Muscle layer of colon (tissue), 2 donors: Measurements from ENCODE around the gene MFSD8.
"Not testable (repeated sequence)": the region's sequence is repeated elsewhere in the genome, so short reads cannot be mapped to it uniquely, and the experiment has no call there.

ENCODE experiments used
- H3K27ac ChIP-seq: one replicate; pipeline ENCODE4 v1.7.0; 2013; ENCODE audit warnings: low read depth, mild to moderate bottlenecking, low read length, moderate library complexity
- H3K27me3 ChIP-seq, 2 donors: one replicate each; pipeline ENCODE4 v1.7.0; 2013; ENCODE audit warnings: low read length in 2 of 2, mild to moderate bottlenecking in 2 of 2; ENCODE audit not compliant: insufficient read depth in 2 of 2, control insufficient read depth in 1 of 2
- H3K36me3 ChIP-seq: one replicate; pipeline ENCODE4 v1.7.0; 2013; ENCODE audit warnings: mild to moderate bottlenecking, low read length; ENCODE audit not compliant: insufficient read depth
- H3K4me1 ChIP-seq: one replicate; pipeline ENCODE4 v1.7.0; 2013; ENCODE audit warnings: mild to moderate bottlenecking, low read length; ENCODE audit not compliant: insufficient read depth
- H3K4me3 ChIP-seq, 2 donors: one replicate each; pipeline ENCODE4 v1.7.0; 2013; ENCODE audit warnings: low read length in 2 of 2, low read depth in 1 of 2, mild to moderate bottlenecking in 1 of 2, moderate library complexity in 1 of 2
- H3K9ac ChIP-seq: one replicate; pipeline ENCODE4 v1.7.0; 2013; ENCODE audit warnings: low read length
- H3K9me3 ChIP-seq: one replicate; pipeline ENCODE4 v1.7.0; 2013; ENCODE audit warnings: mild to moderate bottlenecking, low read length
- donor health status: abdominal sarcoma.
- donor health status: Adenocarcinoma of cecum.

Gene MFSD8

DNA sequence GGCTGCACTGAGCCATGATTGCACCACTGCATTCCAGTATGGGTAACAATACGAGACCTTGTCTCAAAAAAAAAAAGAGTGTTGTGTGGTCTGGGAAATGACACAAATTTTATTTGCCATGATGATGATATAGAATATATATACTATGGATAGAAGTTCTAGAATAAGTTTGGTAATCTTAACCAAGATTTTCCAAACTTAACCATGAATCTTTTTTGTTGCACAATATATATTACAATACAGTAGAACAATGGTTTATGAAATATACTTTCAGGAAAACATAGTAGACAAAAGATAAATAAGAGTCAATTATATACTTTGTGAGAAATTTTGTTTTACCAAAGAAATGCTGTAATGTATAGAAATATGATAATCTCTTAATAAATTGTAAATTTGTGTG, 34.8 kb downstream of the MFSD8 start:
- H3K9ac ChIP-seq = no peak overlapping the region
- H3K9me3 ChIP-seq = no peaks in the 10 kb centered on the region
- H3K27me3 ChIP-seq = no peaks in the 10 kb centered on the region
- H3K4me3 ChIP-seq = no peak overlapping the region
- no peaks in the 10 kb centered on the region for H3K36me3 ChIP-seq
- no peak overlapping the region for H3K27ac ChIP-seq
- no peaks in the 10 kb centered on the region for H3K4me1 ChIP-seq

DNA sequence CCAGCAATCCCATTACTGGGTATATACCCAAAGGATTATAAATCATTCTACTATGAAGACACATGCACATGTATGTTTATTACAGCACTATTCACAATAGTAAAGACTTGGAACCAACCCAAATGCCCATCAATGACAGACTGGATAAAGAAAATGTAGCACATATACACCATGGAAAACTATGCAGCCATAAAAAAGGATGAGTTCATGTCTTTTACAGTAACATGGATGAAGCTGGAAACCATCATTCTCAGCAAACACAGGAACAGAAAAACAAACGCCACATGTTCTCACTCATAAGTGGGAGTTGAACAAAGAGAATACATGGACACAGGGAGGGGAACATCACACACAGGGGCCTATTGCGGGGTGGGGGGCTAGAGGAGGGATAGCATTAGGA, 39.3 kb downstream of the MFSD8 start:
- not testable (repeated sequence) for H3K4me3 ChIP-seq, H3K9ac ChIP-seq, H3K27me3 ChIP-seq, H3K36me3 ChIP-seq, H3K4me1 ChIP-seq, H3K27ac ChIP-seq, H3K9me3 ChIP-seq

DNA sequence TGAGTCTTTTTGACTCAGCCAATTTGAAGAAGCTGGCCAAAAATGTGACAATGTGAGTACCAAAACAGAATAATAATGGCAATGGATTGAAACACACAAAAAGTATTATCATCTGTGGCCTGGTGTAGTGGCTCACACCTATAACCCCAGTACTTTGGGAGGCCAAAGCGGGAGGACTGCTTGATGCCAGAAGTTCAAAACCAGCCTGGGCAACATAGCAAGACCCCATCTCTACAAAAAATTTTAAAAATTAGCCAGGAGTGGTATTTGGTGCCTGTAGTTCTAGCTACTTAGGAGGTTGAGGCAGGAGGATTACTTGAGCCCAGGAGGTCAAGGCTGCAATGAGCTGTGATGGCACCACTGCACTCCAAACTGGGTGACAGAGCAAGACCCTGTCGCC, 42.7 kb downstream of the MFSD8 start:
- Histone ChIP-seq H3K27ac (no peak overlapping the region), H3K9me3 (no peaks in the 10 kb centered on the region), H3K36me3 (peaks cover 32% of the 10 kb centered on the region), H3K27me3 (no peaks in the 10 kb centered on the region), H3K4me1 (no peaks in the 10 kb centered on the region), H3K4me3 (no peak overlapping the region), H3K9ac (no peak overlapping the region)

DNA sequence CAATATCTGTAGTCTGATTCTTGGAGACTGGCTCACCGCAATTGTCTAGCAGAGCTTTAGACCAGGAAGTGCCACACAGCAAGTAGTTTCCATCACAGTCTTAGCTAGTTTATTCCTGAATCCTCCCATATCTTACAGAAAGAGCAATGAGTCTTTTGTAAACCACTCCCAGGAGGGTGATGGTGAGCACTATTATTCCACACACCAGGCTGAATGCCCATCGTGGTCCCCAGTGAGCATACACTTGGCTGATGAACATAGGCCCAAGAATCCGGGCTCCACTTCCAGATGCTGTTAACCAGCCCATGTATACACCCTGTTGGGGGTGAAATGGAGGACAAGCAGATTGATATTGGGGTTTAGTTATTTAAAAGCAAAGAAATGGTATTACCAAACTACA, 44.5 kb downstream of the MFSD8 start:
- Histone ChIP-seq H3K9me3 (no peaks in the 10 kb centered on the region), H3K4me1 (no peaks in the 10 kb centered on the region), H3K27ac (no peak overlapping the region), H3K9ac (no peak overlapping the region), H3K36me3 (peaks cover 32% of the 10 kb centered on the region), H3K27me3 (no peaks in the 10 kb centered on the region), H3K4me3 (no peak overlapping the region)

DNA sequence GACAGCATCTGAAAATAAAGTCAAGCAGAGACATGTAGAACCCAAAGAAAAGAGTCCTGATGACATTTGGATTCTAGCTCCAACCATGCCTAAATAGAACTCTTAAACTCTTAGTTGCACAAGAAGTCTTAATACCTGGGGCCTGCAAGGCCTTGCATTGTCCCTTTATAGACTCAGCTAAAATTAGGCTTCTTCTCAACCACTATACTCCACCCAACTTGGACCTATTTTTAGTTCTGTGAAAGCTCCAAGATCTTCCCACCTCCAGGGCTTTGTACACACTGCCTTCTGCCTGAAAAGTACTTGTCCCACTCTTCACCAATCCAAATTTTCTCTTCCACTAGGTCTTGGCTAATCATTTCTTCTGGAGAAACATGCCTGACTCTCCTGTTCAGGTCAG, 47.8 kb downstream of the MFSD8 start:
- Histone ChIP-seq H3K27me3 (no peaks in the 10 kb centered on the region), H3K4me1 (no peaks in the 10 kb centered on the region), H3K36me3 (peaks cover 32% of the 10 kb centered on the region), H3K4me3 (no peak overlapping the region), H3K9me3 (no peaks in the 10 kb centered on the region), H3K27ac (no peak overlapping the region), H3K9ac (no peak overlapping the region)

DNA sequence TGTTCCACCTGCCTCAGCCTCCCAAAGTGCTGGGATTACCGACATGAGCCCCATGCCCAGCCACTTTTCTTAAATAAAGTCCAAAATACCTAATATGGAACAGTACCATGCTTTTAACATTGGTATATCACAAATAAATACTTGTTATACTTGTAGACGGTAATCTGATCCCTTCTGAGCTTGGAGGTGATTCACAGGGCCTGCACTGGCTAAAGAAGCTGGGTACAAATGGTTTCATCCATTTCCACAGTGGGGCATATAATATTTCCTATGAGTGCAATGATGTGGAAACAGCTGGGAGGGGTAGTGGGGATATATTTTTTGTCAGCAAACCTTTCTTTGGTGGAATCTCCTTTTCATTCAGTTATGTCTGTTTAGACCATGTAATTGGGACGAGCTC, 48.5 kb downstream of the MFSD8 start:
- peaks cover 30% of the 10 kb centered on the region for H3K36me3 ChIP-seq
- H3K27me3 ChIP-seq = no peaks in the 10 kb centered on the region
- H3K4me3 ChIP-seq = no peak overlapping the region
- H3K9me3 ChIP-seq = no peaks in the 10 kb centered on the region
- no peak overlapping the region for H3K9ac ChIP-seq
- no peaks in the 10 kb centered on the region for H3K4me1 ChIP-seq
- H3K27ac ChIP-seq = no peak overlapping the region

DNA sequence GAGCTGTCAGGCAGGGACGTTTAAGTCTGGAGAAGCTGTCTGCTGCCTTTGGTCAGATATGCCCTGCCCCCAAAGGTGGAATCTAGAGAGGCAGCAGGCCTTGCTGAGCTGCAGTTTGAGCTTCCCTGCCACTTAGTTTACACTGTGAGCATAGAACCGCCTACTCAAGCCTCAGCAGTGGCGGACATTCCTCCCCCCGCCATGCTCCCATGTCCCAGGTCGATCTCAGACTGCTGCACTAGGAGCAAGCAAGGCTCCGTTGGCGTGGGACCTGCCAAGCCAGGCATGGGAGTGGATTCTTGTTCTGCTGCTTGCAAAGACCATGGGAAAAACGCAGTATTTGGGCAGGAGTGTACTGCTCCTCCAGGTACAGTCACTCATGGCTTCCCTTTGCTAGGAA, 59.9 kb downstream of the MFSD8 start:
- Histone ChIP-seq H3K9ac (no peak overlapping the region), H3K36me3 (no peaks in the 10 kb centered on the region), H3K9me3 (no peaks in the 10 kb centered on the region), H3K27me3 (no peaks in the 10 kb centered on the region), H3K4me3 (no peak overlapping the region), H3K4me1 (no peaks in the 10 kb centered on the region), H3K27ac (no peak overlapping the region)

DNA sequence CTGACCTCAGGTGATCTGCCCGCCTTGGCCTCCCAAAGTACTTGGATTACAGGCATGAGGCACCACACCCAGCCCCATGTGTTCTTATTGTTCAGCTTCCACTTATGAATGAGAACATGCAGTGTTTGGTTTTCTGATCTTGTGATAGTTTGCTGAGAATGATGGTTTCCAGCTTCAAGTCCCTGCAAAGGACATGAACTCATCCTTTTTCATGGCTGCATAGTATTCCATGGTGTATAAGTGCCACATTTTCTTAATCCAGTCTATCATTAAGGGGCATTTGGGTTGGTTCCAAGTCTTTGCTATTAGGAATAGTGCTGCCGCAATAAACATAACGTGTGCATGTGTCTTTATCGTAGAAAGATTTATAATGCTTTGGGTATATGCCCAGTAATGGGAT, 65.3 kb downstream of the MFSD8 start:
- not testable (repeated sequence) for H3K4me3 ChIP-seq, H3K4me1 ChIP-seq, H3K36me3 ChIP-seq

DNA sequence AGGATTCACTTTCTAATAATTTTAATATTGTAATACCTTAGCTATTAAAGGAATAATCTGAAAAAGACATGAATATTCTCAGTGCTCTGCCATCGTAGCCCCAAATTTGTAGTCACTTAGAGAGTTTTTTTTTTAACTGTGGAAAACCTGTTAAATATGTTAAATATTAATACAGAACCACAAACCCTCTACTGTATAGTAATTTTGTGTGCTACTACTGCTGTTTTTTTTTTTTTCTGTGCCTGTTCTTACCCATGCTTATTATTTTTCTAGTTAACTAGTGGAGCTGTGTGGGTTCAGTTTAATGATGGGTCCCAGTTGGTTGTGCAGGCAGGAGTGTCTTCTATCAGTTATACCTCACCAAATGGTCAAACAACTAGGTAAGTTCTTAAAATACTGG, 68.4 kb downstream of the MFSD8 start:
- no peaks in the 10 kb centered on the region for H3K9me3 ChIP-seq
- no peaks in the 10 kb centered on the region for H3K4me1 ChIP-seq
- no peaks in the 10 kb centered on the region for H3K36me3 ChIP-seq
- no peak overlapping the region for H3K9ac ChIP-seq
- H3K27me3 ChIP-seq = no peaks in the 10 kb centered on the region
- no peak overlapping the region for H3K4me3 ChIP-seq
- H3K27ac ChIP-seq = no peak overlapping the region

More for the DNA sequence above, 65.3 kb downstream of the MFSD8 start:
- not testable (repeated sequence) for H3K9ac ChIP-seq, H3K27me3 ChIP-seq, H3K9me3 ChIP-seq, H3K27ac ChIP-seq

DNA sequence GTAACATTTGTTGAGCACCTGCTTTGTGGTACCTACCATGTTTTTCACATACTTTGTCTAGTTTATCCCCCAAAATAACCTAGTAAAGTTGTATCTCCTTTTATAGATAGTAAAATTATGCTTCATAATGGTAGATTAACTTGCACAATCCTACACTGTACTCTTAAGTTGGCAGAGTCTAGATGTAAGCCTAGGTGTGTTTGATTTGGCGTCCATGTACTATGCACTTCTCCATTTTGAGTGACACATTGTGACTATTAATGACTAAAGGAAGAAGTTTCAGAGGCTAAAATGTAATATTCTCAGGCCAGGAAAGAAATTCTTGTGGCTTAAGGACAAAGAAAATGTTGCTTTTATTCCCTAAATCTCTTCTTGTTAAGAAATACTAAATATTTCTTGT, 68.9 kb downstream of the MFSD8 start:
- Histone ChIP-seq H3K4me3 (no peak overlapping the region), H3K4me1 (no peaks in the 10 kb centered on the region), H3K27ac (no peak overlapping the region), H3K27me3 (no peaks in the 10 kb centered on the region), H3K9ac (no peak overlapping the region), H3K9me3 (no peaks in the 10 kb centered on the region), H3K36me3 (no peaks in the 10 kb centered on the region)

DNA sequence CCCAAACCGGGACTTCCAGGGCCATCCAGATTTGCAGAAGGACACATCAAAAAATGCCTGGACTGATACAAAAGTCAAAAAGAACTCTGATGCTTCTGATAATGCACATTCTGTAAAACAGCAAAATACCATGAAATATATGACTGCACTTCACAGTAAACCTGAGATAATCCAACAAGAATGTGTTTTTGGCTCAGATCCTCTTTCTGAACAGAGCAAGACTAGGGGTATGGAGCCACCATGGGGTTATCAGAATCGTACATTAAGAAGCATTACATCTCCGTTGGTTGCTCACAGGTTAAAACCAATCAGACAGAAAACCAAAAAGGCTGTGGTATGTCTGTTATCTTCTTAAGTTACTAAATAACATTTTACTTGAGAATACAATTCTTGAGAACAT, 75.1 kb downstream of the MFSD8 start:
- H3K27me3 ChIP-seq = no peaks in the 10 kb centered on the region
- H3K36me3 ChIP-seq = no peaks in the 10 kb centered on the region
- no peak overlapping the region for H3K4me3 ChIP-seq
- no peaks in the 10 kb centered on the region for H3K9me3 ChIP-seq
- no peaks in the 10 kb centered on the region for H3K4me1 ChIP-seq
- no peak overlapping the region for H3K9ac ChIP-seq
- no peak overlapping the region for H3K27ac ChIP-seq

DNA sequence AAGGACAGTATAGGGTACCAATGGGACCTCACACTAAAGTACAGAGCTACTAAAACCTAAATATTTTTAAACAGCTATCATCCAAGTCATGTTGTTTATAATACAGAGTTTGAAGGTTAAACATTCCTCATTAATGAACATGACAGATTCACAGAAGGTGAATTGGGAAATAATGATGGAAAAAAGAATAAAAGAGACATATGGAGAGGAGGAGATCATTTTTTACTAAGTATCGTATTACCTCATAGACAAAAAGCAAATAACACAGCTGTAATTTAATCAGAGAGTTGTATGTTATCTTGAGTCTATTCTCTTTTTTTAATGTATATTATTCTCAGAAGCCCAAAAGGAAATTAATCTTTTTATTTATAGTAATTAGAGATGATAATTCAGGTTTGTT, 76.4 kb downstream of the MFSD8 start:
- H3K9ac ChIP-seq = no peak overlapping the region
- no peaks in the 10 kb centered on the region for H3K27me3 ChIP-seq
- H3K9me3 ChIP-seq = no peaks in the 10 kb centered on the region
- H3K27ac ChIP-seq = no peak overlapping the region
- no peak overlapping the region for H3K4me3 ChIP-seq
- no peaks in the 10 kb centered on the region for H3K4me1 ChIP-seq
- H3K36me3 ChIP-seq = no peaks in the 10 kb centered on the region

DNA sequence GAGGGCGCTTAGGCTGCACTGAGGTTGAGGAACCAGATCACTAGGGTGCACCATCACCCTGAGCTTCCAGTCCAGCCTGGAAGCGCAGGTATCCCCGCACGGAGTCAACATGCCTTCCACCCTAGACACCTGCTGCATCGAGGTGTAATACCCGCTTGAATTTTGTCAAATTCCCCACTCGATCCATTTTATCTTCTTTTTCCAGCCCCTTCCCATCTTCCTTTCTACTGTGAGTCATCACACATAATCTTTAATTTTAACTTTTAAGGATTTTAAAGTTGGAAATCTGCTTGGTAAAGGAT, 83.5 kb downstream of the MFSD8 start:
- H3K4me1 ChIP-seq = peaks cover 5% of the 10 kb centered on the region
- H3K4me3 ChIP-seq = peak overlapping the region; percentile 63 to 91
- no peaks in the 10 kb centered on the region for H3K27me3 ChIP-seq
- no peaks in the 10 kb centered on the region for H3K36me3 ChIP-seq
- H3K9me3 ChIP-seq = no peaks in the 10 kb centered on the region
- H3K27ac ChIP-seq = no peak overlapping the region
- H3K9ac ChIP-seq = peak overlapping the region; percentile 50
